PFSK-1 (cell line): ENCODE measurements around the gene CACNA1I.

Experiments
- FOXP2 ChIP-seq: optimal IDR thresholded peaks from 2 replicates; pipeline ENCODE3; 2011; ENCODE audit warnings: borderline replicate concordance, control low read depth, inconsistent platforms; ENCODE audit not compliant: insufficient read depth; ENCODE audit errors: extremely low read length, extremely low read depth
- POLR2AphosphoS5 ChIP-seq: IDR thresholded peaks from 2 replicates; pipeline ENCODE4 v1.6.1; 2012; ENCODE audit warnings: low read depth, mild to moderate bottlenecking, control low read depth, low read length, moderate library complexity
- REST ChIP-seq, 2 experiments: IDR thresholded peaks; 2 replicates each; pipeline versions ENCODE4 v1.6.1 to v1.8.0; 2011 to 2012; ENCODE audit warnings: low read depth in 2 of 2, low read length in 2 of 2, control low read depth in 1 of 2, inconsistent platforms in 1 of 2, mild to moderate bottlenecking in 1 of 2, moderate library complexity in 1 of 2; ENCODE audit not compliant: insufficient read depth in 1 of 2
- SIN3A ChIP-seq: IDR thresholded peaks from 2 replicates; pipeline ENCODE4 v1.6.1; 2012; ENCODE audit warnings: mild to moderate bottlenecking, low read length, moderate library complexity, borderline replicate concordance; ENCODE audit not compliant: insufficient read depth
- TAF1 ChIP-seq: IDR thresholded peaks from 2 replicates; pipeline ENCODE4 v1.6.1; 2012; ENCODE audit warnings: low read length, control low read depth, borderline replicate concordance; ENCODE audit not compliant: insufficient read depth

CACNA1I gene

DNA sequence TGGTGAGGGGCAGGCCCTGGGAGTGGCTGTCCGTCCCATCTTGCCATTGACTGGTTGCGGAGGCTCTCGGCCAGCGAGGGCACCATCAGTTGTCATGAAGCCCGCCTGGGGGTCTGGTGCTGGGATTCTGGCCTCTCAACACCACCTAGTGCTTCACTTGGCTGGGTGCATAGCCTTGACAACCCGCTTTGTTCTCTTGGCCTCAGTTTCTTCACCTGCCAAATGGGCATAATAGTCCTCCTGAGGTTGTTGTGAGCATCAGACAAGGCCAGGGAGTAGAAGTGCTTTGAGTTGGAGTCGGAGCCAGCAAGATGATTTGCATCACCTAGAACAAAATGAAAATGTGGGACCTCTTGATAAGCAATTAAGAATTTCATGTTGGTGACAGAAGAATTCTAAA lies 1.5 kb upstream of the CACNA1I start:
- TF ChIP-seq REST (IDR thresholded peaks at IDR 0.05; ENCODE audit: insufficient read depth in 1 of 2, low read depth in 2 of 2, low read length in 2 of 2) (no peak), POLR2AphosphoS5 (no peak), SIN3A (no peak), TAF1 (no peak), FOXP2 (no peak)

GRCh38 chr22:39570226-39570625 lies 327 bp upstream of the CACNA1I start:
- TF ChIP-seq REST (IDR thresholded peaks at IDR 0.05; ENCODE audit: insufficient read depth in 1 of 2, low read depth in 2 of 2, low read length in 2 of 2) (no peak), SIN3A (no peak), FOXP2 (no peak), POLR2AphosphoS5 (no peak), TAF1 (no peak)

GRCh38 chr22:39571538-39571937 lies 985 bp downstream of the CACNA1I start:
- TF ChIP-seq FOXP2 (no peak), POLR2AphosphoS5 (no peak), REST (IDR thresholded peaks at IDR 0.05; ENCODE audit: insufficient read depth in 1 of 2, low read depth in 2 of 2, low read length in 2 of 2) (no peak), SIN3A (no peak), TAF1 (no peak)

DNA sequence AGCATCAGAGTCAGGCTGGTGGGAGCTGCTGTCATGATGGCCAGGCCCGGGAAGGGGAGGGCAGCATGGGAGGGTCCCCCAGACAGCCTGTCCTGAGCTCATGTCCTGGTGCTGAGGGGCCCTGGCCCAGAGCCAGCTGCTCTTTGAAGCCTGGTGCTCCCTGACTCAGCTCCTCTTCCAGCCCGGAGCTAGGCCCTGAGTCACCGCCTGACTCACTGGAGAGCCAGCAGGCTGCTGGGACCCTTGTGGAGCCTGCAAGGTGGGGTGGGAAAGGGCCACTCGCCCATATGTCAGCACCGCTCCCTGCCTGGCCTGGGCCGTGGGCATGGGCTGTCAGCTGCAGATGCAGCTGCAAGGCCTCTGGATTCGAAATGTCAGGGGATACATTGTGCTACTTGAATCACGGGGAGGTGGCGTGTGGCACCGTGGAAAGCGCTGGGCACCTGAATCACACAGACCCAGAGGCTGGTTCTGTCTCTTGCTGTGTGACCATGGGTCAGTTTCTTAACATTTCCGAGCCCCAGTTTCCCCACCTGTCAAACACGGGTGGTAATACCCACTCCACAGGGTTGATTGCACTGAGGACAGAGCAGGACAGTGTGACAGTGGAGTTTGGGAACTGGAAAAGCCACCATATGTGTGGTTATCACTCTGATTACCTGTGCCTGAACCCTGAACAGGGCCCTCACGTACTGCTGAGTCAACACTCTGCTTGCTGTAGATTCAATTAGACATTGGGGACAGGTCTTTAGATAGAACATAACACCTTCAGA lies 4.4 kb downstream of the CACNA1I start:
- TF ChIP-seq POLR2AphosphoS5: no peak
- TF ChIP-seq REST (IDR thresholded peaks at IDR 0.05; ENCODE audit: insufficient read depth in 1 of 2, low read depth in 2 of 2, low read length in 2 of 2): no peak
- TF ChIP-seq SIN3A: no peak
- no peak for TF ChIP-seq TAF1
- TF ChIP-seq FOXP2: no peak

- TF ChIP-seq TAF1 (no peak), SIN3A (no peak), POLR2AphosphoS5 (no peak), FOXP2 (no peak), REST (IDR thresholded peaks at IDR 0.05; ENCODE audit: insufficient read depth in 1 of 2, low read depth in 2 of 2, low read length in 2 of 2) (no peak)
Observed at GRCh38 chr22:39575552-39575825, 4.9 kb downstream of the CACNA1I start.
